H4 (cell line): ENCODE data around the gene CNN3. TPM values are rescaled to one million over a fixed set of nuclear protein-coding genes. Genes with fewer than 3 reads are reported as not detected.

Experiments
- DNase-seq: peaks from one replicate; pipeline ENCODE4 v3.0.0-alpha.2; 2015; ENCODE audit warnings: low spot score
- total RNA-seq: library from RNA; depleted of rRNA; stranded (reverse); fragments of >200 nt; shearing (Covaris generic); gene quantifications from 2 replicates; pipeline ENCODE4 v1.2.3, GENCODE V29; 2014; rRNA removed

Gene CNN3
- total RNA-seq, 1 experiment from 2014 or later: 137 TPM

DNA sequence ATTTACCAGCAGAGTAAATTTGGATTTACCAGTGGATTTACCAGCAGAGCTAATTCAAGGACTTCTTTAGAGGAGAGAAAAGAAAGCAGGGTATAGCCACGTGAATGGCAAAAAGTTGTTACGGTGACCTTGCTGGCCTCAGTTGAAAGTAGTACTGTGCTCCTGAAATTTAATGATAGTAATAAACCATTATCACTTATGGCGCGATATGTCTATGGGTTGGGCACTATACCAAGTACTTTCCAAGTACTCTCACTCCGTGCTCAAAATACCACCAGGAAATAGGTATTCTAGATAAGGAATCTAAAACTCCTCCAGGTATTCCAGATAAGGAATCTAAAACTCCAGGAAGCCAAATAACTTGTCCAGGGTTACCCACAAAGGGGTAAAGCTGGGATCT, 70.9 kb downstream of the CNN3 start:
- no peak for DNase-seq

- no peak for DNase-seq
Measured at GRCh38 chr1:94855307-94855700, 71.6 kb downstream of the CNN3 start.

GRCh38 chr1:94854458-94855306, 72.2 kb downstream of the CNN3 start:
- DNase-seq: peak; percentile 87

- no peak for DNase-seq
Measured at GRCh38 chr1:94852788-94853187, 74.1 kb downstream of the CNN3 start.

DNA sequence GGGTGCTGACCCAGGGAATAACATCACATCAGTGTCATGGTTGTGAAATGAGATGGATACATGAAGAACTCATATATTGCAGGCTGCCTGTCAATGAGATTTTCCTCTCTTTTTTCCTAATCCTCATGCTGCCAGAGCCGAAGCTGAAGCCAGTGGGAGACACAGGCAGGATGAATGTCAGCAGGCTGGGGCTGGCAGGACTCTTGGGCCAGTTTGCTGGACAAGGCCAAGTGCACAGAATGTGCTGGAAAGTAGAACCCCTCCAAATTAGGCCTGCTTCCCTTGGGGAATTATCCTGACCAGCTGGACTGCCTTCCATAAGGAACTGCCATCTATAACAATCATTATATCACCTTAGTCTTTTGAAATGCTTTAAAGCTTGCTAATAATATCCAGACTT, 75.3 kb downstream of the CNN3 start:
- DNase-seq: no peak

Other genes with a start within 250 kb of the CNN3 start
- 1.1 and 2.7 TPM in 2 replicates for gene SLC44A3, start 106.8 kb downstream of the CNN3 start, total RNA-seq
- 1.4 and 1.7 TPM in 2 replicates for gene ALG14, start 145.8 kb upstream of the CNN3 start, total RNA-seq
- 5.7 and 6.0 TPM in 2 replicates for gene TLCD4, start 190.2 kb upstream of the CNN3 start, total RNA-seq